GM21619 (cell line): ENCODE data around the gene UNC5A.

ENCODE experiments used
- ATAC-seq: cut with Tn5 transposase; IDR thresholded peaks from one replicate; pipeline ENCODE4 v1.9.1; 2021; ENCODE audit not compliant: unreplicated experiment

Gene UNC5A

GRCh38 chr5:176799488-176799887, 10.9 kb upstream of the UNC5A start:
- no peak for ATAC-seq

- ATAC-seq, result no peak
Observed at GRCh38 chr5:176800024-176800423, 10.3 kb upstream of the UNC5A start.

- ATAC-seq, result no peak
Observed at GRCh38 chr5:176802116-176802784, 8.1 kb upstream of the UNC5A start.

- no peak for ATAC-seq
Observed at GRCh38 chr5:176803068-176803942, 7.1 kb upstream of the UNC5A start.

DNA sequence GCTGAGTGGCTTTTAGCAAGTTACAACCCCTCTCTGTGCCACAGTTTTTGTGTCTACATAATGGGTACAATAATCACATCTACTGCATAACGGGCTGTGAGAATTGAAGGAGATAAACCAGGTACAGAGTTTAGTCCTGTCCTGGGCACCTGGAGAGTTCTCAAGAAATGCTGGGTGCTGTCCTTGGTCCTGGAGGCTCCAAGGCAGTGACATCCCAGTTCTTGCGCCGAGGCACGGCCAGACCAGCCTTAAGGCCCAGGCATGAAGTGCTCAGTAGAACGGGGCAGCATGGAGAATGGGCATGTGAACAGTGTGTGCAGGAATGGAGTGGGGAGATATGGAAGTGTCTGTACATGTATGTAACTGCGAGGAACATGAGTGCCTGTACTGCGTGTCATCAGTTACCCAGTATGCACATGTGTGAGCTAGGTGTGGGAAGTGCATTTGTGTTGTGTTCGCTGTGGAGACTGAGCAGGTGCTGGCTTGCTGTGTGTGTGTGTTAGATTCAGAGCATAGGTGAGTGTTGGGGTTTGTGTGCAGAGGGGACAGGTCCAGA, 6.3 kb upstream of the UNC5A start:
- no peak for ATAC-seq

- ATAC-seq, result no peak
Observed at GRCh38 chr5:176806137-176806536, 4.2 kb upstream of the UNC5A start.

- no peak for ATAC-seq
Observed at GRCh38 chr5:176809544-176810080, 747 bp upstream of the UNC5A start.

GRCh38 chr5:176810687-176811501, 535 bp downstream of the UNC5A start:
- ATAC-seq, result no peak

DNA sequence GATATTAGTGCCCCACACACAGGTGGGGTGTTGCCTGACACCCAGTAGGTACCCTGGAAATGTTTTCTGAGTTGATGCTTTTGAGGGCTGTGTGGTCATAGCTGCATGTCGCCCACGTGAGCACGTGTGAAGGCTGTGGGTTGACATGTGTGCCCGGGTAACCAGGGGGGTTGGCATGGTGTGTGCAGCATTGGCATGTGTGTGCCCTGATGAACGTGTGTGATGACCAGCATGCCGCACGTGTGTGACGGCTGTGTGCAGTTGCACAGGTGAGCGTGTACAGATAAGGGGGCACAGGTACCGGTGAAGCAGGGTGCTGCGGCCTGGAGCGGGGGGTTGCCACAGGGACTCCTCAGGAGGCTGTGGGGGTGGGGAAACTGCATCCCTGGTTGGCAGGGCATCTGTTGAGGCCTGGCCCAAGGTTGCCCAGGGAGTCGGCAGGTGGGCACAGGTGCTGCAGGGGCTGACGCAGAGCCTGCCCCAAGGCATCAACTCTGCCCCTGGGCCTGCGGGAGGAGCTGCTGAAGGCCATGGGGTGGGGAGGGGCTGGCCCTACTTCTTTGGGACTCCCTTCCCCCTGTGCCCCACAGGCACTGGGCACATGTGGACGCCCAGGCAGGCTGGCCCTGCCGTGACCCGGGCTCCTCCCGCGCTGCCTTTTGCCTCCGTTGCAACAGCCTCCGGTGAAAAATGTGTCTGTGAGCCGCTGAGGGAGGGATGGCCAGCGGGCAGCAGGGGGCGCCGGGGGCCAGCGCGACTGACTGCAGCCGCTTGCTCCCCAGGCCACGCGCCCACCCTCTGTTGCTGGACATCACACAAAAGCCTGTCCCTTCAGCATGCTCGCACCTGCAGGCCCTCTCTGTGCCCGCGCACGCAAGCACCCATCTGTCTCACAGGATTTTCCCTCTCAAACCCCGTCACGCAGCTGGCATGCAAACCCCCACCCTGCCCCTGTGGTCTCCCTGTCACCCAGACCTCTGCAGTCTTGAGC, 2.2 kb downstream of the UNC5A start:
- ATAC-seq, result no peak

DNA sequence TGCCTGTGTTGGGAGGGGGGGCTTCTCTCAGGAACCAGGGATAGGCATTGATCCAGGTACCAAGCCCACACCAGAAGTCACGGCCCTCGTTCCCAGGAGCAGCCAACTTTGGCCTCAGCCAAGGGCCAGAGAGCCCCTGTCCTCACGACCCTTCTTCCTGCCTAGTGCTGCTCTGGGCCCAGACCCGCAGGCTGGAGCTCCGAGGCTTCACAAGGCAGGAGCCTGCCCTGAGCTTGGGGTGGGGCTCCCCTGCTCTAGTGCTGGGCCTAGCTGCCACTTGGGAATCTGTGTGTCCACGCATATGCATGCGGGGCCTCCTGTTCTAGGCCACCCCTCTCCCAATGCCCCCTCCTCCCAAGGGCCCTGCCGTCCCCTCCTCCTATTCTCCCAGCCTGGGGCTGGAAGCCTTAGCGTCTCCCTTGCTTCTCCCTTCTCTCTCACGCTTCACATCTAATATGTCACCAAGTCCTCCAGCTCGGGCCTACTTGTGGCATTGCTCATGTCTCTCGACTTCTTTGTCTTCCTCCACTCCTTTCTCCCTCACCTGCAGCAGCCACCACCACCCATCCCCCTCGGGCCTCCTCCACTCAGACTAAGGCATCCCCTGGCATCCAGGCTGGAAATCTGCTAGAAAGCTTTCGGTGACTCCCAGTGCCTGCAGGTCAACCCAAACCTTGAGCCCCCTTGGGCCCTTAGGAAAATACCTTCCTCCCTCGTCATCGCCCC, 3.4 kb downstream of the UNC5A start:
- ATAC-seq, result no peak

DNA sequence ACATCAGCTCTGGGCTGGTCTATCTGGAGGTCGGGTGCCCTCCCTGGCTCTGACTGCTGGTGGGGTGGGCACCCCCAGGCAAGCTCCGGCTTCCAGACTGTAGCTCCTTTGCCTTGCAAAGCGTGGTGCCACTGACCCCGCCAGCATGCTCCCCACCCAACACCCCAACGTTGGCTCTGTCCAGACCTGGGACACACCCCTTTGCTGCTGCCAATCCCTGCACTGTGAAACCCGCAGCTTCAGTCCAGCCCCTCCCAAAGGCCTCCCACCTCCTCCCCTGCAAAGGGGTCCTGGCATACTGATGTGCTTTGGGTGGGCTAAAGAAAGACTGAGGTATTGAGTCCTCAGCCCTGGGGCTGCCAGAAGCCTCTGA, 3.9 kb downstream of the UNC5A start:
- ATAC-seq, result no peak

DNA sequence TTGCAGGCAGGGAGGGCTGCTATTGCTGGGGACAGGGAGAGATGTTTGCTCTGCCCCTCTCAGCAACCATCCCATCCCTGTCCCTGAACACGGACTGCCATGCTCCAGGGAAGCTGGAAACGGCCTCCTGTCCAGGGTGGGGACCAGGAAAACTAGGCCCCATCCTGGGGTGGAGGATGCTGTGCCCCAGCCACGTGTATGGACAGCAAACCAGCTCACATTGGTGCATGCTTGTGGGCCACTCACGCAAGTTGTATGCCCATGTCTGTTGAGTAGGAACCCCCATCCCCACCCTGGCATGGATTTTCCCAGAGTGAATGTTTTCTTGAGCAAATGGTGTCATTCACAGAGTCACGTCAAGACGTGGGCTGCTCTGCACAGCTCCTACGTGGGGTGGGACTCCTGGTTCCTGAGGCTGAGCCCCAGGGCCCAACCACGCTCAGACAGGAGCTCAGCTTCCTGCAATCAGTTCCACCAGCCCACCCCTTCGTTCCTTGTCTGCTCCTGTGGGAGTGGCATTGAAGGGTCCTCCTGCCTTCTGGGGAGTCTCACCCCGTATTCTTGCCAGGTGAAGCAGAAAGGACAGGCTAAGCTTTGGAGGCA, 4.6 kb downstream of the UNC5A start:
- ATAC-seq, result no peak

DNA sequence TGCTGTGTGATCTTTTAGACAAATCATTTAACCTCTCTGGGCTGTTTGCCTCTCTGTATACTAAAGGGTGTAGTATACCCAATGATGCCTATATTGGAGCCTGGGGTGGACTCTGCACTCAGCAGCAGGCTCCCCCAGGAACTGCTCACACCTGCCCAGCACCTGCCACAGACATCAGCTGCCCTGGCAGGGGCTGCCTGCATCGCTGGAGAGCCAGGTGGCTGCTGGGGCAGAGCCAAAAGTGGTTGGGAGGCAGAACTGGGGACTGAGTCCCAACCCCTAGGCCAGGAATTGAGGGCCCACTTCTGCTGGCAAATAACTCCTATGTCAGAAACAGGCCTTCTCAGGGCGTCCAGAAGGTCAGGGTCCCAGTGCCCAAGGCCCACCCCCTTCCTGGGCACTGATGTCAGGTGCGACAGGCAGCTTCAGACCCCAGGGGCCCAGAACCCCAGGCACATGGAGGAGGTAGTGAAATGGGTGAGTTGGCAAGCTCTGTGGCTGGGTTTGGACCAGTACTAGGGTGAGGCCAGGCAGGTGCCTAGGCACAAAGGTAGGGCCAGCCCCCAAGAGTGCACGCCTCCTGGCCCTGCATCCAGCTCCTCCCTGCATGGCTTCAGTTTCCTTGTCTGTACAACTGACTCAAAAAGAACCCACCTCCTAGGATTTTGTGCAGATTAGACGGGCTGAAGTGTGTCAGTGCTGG, 5.8 kb downstream of the UNC5A start:
- no peak for ATAC-seq

GRCh38 chr5:176816791-176817347, 6.5 kb downstream of the UNC5A start:
- no peak for ATAC-seq

DNA sequence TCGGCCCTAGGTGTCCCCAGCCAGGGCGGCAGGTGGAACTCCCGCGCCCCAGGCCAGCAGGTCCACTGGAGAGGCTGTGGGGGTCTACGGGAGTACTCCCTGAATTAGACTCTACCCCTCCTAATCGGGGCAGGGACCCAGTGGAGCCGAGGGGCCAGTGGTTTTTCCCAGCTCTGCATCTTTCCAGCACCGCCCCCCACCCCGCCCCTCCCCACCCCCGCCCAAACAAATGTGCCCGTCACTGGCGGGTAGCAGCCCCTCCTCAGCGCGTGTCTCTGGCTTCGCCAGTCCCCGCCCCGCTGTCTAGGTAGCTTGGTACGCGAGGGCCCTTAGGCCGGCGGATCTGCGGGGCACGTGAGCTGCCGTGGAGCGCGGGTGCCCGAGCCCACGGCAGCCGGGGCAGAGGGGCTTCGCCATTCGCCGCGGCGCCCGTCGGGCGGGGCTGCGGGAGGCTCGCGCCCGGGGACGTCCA, 7.0 kb downstream of the UNC5A start:
- no peak for ATAC-seq

DNA sequence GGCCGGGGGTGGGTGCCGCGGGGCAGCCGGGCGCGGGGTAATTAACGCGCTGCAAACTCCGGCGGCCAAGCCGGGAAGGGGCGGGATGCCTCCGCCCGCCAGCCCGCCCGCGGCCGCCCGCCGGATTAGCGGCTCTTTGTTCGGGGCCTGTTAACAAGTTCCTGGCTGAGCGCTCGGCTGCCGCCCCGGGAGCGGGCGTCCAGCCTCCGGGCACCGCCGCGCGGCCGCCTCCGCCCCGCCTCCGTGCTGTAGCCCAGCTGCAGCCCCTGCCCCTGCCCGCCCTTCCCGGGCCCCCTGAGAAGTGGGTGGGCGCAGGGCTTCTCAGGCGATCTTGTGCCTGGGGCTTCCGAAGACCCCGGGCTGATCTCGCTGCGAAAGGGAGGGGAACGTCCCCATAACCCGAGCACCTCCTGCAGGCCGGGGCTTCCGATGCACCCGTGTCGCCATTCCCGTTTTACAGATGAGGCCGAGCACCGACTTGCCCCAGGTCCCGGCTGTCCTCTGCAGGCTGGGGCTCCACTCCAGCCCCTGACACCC, 7.5 kb downstream of the UNC5A start:
- ATAC-seq, result peak; percentile 35

GRCh38 chr5:176818391-176819098, 8.2 kb downstream of the UNC5A start:
- peak; percentile 64 for ATAC-seq
